ENCODE results near the gene TAOK3.
"Not testable (repeated sequence)": the region's sequence is repeated elsewhere in the genome, so short reads cannot be mapped to it uniquely, and the experiment has no call there.

The TAOK3 gene

DNA sequence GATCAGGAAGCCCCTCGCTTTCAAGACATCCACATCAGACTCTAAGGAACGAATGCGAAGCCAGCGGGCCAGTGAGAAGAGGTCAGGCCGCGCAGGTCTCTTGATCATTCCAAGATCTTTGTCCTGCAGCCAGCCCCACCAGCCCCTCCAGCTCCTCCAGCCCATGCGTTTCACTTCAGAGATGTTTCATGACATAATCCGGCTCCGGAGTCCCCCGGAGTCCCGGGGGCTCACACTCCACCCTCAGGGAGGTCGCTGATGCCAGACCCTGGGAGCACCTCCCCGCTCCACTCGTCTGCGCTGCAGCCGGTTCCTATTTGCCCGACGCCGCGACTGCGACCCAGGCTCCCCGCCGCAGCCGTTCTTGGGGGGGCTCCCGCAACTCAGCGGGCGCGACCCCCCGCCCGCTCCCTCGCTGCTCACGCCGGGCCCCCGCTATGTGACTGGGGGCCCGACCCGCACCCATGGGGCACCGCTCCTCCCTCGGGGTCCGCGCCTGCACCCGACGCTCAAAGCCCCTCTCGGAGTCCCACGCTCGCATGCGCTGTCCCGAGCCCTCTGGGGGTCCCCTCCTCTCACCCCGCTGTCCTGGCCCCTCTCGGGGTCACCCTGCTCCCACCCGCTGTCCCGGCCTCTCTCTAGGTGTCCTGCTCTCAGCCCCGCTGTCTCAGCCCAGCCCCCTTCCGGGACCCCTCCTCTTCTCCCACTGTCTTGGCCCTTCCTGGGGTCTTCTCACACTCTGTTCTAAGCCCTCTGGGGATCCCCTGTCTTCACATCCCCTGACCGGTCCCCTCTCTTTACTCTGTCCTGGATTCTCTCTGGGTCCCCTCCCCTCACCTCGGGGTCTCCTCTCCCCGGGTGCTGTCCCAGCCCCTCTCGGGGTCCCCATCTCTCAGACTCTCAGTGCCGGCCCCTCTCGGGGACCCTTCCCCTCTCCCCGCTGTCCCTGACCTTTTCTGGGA is 1.1 kb downstream of the TAOK3 start:
- no peak for DNase-seq

DNA sequence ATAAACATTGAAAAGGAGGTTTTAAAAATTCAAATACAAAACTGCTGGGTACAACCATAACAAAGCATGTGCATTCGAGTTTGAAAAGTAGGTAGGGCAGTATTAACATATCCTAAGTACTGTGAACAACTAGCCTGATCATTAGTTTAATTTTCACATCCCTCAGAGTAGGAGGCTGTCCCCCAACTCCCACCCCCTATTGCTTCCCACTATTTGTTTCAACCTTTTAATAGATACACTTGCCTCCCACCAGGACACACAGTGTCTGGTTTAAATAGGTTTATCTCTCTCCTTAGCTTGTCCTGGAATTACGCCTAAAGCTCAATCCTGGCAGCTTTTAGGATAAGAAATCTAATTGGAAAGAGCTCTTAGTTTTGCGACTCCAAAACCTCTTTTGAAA is 2.1 kb downstream of the TAOK3 start:
- no peak for DNase-seq

GRCh38 chr12:118368821-118369220 is 3.9 kb downstream of the TAOK3 start:
- DNase-seq: no peak

- DNase-seq: no peak
Measured at GRCh38 chr12:118361889-118362288, 10.8 kb downstream of the TAOK3 start.

DNA sequence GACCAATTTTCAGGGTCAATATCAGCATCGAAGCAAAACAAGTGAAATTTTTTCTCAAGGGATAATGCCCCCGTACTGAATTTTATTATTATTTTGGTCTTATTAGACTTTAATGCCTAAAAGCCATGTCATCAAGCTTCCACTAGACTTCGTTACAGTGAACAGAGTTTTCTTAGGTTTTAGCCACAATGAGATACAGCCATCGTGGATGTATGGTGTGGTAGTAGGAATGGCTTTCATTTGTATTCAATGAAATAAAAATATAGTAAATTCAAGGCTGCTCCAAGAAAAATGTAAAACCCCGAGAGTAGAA is 11.7 kb downstream of the TAOK3 start:
- DNase-seq: no peak

DNA sequence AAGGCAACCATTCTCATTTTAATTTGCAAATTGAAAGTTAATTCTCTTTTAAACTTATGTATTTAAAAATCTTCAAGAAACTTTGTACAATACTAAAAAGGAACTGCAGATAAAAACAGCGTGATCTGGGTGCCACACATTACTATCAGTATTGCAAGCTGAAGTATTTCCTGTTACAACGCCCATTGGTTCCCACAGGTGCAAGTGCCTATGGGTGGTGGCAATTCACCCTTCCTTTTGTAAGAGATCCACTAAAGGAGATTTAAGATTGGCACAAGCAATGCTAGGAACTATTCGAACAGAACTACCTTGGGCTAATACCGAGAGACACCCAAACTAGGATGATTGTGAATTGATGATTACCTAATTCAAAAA is 13.2 kb downstream of the TAOK3 start:
- DNase-seq: no peak

DNA sequence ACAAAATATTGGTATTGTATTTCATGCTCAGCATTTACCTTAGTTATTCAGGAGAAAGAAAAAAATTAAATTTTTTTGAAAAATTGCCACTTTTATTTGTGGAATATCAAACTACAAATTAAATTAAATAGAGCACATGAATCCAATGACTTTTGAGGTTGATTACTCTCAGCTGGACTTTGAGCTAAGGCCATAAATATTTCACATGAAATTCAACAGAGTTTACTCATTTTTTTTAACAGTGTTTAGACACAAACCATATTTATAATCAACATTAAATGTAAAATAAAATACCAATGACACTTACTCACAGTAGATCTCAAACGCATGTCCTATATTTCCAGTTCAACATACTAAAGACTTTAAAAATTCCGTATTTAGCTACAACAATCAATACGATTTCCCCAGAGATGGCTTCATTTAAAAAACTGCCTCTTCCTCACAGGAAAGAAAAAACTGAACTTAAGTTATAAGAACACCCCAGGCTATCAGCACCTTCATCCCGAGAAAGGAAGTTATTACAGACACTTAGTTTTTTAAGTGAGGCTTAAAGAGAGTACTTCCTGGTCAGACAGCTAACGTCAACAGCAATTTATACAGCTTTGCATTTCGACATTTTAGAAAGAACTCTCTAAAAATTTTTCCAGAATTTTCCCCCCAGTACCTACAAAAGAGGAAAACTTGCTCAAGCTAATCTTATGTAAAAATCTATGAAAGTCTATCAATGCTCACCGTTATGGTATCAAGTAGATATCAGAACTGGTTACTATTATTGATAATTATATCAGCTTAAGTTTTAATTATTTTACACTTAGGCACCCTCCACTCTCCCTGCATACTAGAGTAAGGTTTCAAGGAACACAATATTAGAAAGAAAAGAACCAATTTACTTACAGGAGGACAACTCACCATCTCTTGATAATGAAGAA is 13.8 kb downstream of the TAOK3 start:
- no peak for DNase-seq

GRCh38 chr12:118358008-118358359 is 14.7 kb downstream of the TAOK3 start:
- DNase-seq: no peak

- DNase-seq: peak; percentile 82
Measured at GRCh38 chr12:118357257-118358007, 15.3 kb downstream of the TAOK3 start.

- DNase-seq: peak; percentile 88
Measured at GRCh38 chr12:118356809-118357256, 15.9 kb downstream of the TAOK3 start.

DNA sequence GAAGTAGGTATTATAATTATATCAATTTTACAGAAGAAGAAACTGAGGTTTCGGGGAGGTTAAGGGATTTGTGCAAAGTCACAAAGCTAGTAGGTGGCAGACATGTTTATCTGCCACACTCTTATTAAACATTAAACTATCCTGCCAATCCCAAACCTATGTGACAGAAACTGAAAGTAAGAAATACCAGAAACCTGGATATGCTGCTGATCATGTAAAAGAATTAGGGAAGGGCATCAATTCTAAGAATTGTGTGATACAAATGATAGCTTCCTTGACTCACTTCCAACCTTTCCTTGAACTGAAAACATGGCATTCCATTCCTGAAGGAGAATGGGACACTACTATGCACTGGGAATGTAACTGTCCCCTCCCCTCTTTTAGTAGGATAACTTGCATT is 16.9 kb downstream of the TAOK3 start:
- peak; percentile 68 for DNase-seq

DNA sequence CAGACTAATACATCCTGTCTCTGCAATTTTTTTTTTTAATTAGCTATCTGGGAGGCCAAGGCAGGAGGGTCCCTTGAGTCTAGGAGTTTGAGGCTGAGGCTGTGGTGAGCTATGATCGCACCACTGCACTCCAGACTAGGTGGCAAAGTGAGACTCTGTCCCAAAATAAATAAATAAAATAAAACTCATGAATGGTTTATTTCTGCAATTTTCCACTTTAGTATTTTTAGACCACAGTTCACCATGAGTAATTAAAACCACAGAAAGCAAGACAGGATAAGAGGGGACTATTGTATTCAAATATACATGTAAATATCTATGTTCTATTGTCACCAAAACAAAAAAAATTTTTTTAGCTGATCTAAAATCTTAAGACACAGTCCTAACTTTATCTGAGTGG is 17.8 kb downstream of the TAOK3 start:
- DNase-seq: peak; percentile 47

GRCh38 chr12:118354503-118354902 is 18.2 kb downstream of the TAOK3 start:
- DNase-seq: not testable (repeated sequence)

- DNase-seq: no peak
Measured at GRCh38 chr12:118353721-118354120, 19.0 kb downstream of the TAOK3 start.

DNA sequence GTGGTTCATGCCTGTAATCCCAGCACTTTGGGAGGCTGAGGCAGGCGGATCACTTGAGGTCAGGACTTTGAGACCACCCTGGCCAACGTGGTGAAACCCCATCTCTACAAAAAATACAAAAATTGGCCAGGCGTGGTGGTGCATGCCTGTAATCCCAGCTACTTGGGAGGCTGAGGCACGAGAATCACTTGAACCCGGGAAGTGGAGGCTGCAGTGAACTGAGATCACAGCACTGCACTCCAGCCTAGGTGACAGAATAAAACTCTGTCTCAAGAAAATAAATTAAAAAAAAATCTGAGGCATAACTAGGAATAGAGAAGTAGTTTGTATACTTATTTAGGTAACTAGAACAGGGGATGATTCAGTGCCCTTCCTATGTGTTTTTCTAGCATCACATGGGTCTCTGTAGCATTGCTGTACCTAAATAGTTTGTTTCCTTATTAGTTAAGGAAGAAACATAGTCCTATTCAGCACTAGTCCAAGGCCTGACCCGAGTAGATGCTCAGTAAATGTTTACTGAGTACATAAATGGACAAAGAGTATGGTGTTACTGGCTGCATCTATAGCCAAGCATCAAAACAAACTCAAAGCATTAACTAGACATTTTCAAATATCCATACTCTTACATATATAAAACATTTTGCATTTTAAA is 21.7 kb downstream of the TAOK3 start:
- DNase-seq: no peak

DNA sequence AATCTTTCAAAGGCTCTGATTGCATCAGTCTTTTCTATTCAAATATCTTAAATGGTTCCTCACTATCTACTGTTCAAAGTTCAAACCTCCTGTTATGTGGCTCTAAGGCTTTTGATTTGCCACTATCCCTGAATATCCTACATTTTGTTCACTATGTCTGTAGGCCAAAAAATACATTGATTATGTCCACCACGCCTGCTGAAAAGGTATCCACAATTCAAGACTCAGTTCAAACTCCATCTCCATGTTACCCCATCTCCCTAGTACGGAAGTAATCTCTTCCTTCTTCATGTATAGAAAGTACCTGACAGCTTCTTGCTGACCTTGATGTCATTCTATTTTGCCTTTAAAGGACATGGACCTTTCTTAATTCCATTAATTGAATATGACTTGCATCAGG is 24.8 kb downstream of the TAOK3 start:
- no peak for DNase-seq

- DNase-seq: no peak
Measured at GRCh38 chr12:118346895-118347294, 25.8 kb downstream of the TAOK3 start.

DNA sequence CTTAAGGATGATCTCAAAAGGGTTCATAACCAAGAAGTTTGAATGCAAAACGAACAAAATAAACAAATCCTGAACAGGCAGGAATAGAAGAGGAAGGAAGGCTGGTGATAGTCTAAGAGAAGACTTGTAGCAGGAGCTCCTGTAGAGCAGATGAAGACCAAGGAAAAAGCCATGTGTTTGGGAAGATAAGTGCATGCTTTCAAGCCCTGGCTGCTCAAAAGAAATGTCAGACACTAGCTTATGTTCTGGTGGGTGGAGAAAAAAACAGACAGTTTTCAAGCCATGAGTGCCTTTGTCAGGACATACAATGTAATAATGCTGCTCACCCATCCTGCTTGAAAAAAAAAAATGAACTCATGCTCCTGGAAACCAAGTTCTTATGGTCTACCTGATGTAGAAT is 27.4 kb downstream of the TAOK3 start:
- DNase-seq: no peak

DNA sequence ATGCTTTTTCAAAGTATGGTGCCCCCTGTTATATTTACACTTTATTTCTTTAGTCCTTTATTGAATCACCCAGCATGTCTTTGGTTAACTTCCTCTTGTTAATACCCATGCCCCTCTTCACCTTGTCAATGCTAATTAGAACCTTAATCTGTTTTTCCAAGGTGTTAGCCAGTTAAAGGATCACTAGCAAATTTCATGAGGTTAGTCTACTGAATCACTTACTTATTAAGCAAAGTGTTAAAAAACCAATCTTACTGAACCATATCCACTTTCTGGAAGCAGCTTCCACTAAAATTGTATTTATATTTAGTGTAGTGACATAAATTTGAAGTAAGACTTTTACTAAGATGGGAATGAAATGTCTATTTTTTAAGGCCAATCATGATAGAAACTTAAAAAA is 27.9 kb downstream of the TAOK3 start:
- no peak for DNase-seq

DNA sequence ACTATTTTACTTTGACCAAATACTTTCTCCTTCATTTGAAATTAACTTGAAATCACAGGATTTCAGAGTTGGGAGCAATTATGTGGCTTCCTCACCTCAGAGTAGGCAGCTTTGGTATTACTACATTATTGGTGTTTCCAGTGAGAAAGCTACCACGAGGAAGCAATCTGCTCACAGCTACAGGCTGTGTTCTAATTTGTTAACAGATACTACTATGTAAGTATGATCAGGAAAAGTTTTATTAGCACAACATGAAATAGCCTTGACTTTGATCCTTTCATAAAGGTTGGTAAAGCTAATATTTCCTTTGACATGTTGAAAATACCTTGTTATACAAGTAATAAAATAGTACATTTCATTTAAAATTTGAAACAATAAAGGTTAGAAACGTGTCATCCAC is 30.6 kb downstream of the TAOK3 start:
- DNase-seq: no peak

DNA sequence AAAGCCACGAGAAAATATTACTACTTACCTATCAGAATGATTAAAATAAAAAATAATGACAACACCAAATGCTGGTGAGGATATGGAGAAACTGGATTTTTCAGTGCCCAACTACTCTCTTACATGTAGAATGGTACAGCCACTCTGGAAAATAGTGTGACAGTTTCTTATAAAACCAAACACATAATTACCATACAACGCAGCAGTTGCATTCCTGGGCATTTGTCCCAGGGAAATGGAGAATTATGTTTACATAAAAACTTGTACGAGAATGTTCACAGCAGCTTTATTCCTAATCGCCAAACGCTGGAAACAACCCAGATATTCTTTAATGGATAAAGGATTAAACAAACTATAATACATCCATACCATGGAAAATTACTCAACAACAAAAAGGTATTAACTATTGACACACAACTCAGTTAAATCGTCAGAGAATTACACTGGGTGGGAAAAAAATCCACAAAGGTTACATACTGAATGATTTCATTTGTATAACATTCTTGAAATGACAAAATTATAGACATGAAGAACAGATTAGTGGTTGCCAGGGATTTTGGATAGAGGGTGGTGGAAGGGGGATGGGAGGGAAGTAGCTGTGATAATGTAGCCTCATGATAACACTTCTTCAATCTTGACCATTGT is 35.4 kb downstream of the TAOK3 start:
- peak; percentile 62 for DNase-seq

DNA sequence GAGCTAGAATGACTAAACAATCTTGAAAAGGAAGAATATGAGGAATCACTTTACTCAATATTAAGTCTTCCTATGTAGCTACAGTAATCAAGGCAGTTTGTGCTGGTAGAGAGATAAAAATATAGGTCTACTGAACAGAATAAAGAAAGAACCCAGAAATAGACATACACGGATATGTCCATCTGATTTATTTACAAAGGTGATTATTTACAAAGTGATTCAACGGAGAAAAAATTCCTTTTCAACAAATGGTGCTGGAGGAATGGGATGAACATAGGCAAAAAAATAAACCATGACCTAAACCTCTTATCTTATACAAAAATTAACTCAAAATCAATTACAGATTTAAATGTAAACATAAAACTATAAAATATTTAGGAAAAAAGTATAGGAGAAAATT is 36.6 kb downstream of the TAOK3 start:
- DNase-seq: no peak
